GM18508 (cell line): ENCODE measurements around the gene TMEM86B.
"Not testable (repeated sequence)": the region's sequence is repeated elsewhere in the genome, so short reads cannot be mapped to it uniquely, and the experiment has no call there.

ENCODE experiments used
- ATAC-seq: cut with Tn5 transposase; IDR thresholded peaks from one replicate; pipeline ENCODE4 v1.9.1; 2021; ENCODE audit warnings: moderate number of reproducible peaks; ENCODE audit not compliant: insufficient read depth, unreplicated experiment

The TMEM86B gene

GRCh38 chr19:55224679-55225414 is 3.7 kb downstream of the TMEM86B start:
- ATAC-seq: not testable (repeated sequence)

GRCh38 chr19:55224038-55224665 is 4.4 kb downstream of the TMEM86B start:
- no peak for ATAC-seq

- no peak for ATAC-seq
These were observed 5.1 kb downstream of the TMEM86B start for GRCh38 chr19:55223291-55224037.

GRCh38 chr19:55220525-55220924 is 8.0 kb downstream of the TMEM86B start:
- no peak for ATAC-seq

- ATAC-seq: no peak
These were observed 11.9 kb downstream of the TMEM86B start for GRCh38 chr19:55216461-55217198.

GRCh38 chr19:55213547-55213946 is 15.0 kb downstream of the TMEM86B start:
- no peak for ATAC-seq

GRCh38 chr19:55212447-55212846 is 16.1 kb downstream of the TMEM86B start:
- ATAC-seq: no peak

- no peak for ATAC-seq
These were observed 18.7 kb downstream of the TMEM86B start for GRCh38 chr19:55209693-55210472.

- no peak for ATAC-seq
These were observed 19.5 kb downstream of the TMEM86B start, which contains the start of gene PTPRH for GRCh38 chr19:55208880-55209692. PTPRH (minus strand) TSS chr19:55209501; CDS start chr19:55209433, 68 bp downstream.

- ATAC-seq: no peak
These were observed 21.7 kb downstream of the TMEM86B start for GRCh38 chr19:55206664-55207500.

GRCh38 chr19:55202199-55202598 is 26.4 kb downstream of the TMEM86B start:
- not testable (repeated sequence) for ATAC-seq

- no peak for ATAC-seq
These were observed 28.9 kb downstream of the TMEM86B start for GRCh38 chr19:55199620-55200204.

- no peak for ATAC-seq
These were observed 29.9 kb downstream of the TMEM86B start for GRCh38 chr19:55198651-55199050.

GRCh38 chr19:55197528-55197927 is 31.0 kb downstream of the TMEM86B start:
- ATAC-seq: no peak

- ATAC-seq: no peak
These were observed 31.8 kb downstream of the TMEM86B start for GRCh38 chr19:55196803-55197202.

GRCh38 chr19:55193481-55193880 is 35.1 kb downstream of the TMEM86B start:
- ATAC-seq: no peak

- ATAC-seq: no peak
These were observed 39.1 kb downstream of the TMEM86B start for GRCh38 chr19:55189403-55189835.

- ATAC-seq: no peak
These were observed 39.9 kb downstream of the TMEM86B start for GRCh38 chr19:55188625-55189024.
